T-helper 17 cell (primary cell): ENCODE data around the gene SMG1. TPM values are rescaled to one million over a fixed set of nuclear protein-coding genes. Genes with fewer than 3 reads are reported as not detected.
"Not testable (repeated sequence)": the region's sequence is repeated elsewhere in the genome, so short reads cannot be mapped to it uniquely, and the experiment has no call there.

Experiments used
- ATAC-seq: fragments of 150-1000 bp; cut with Tn5 transposase; 2 replicates; pipeline ENCODE4 v1.10.0; 2021; ENCODE audit warnings: mild to moderate bottlenecking, moderate library complexity
- DNase-seq, 3 donors: peaks; one replicate each; pipeline versions ENCODE4 v3.0.0 to v3.0.0-alpha.2; 2020 to 2021
- H3K9me3 ChIP-seq: one replicate; pipeline ENCODE4 v1.7.0; 2013; ENCODE audit warnings: low read length, mild to moderate bottlenecking; ENCODE audit not compliant: control insufficient read depth, poor library complexity, severe bottlenecking
- H3K27ac Mint-ChIP-seq: one replicate; pipeline ENCODE4 v1.8.0; 2022; ENCODE audit warnings: mild to moderate bottlenecking, moderate library complexity, mixed read lengths
- H3K27me3 Mint-ChIP-seq: one replicate; pipeline ENCODE4 v1.8.0; 2022; ENCODE audit warnings: mixed read lengths
- H3K36me3 Mint-ChIP-seq: one replicate; pipeline ENCODE4 v1.8.0; 2022; ENCODE audit warnings: low read depth, mixed read lengths
- H3K4me1 Mint-ChIP-seq: one replicate; pipeline ENCODE4 v1.8.0; 2022; ENCODE audit warnings: mild to moderate bottlenecking, mixed read lengths
- H3K4me3 Mint-ChIP-seq: one replicate; pipeline ENCODE4 v1.8.0; 2022; ENCODE audit warnings: mild to moderate bottlenecking, moderate library complexity, mixed read lengths
- total RNA-seq, 4 donors: library from RNA in 2 of 4; stranded (reverse) in 2 of 4; gene quantifications; one replicate each; pipeline ENCODE4 v1.2.3 and lab custom pipeline; 2022 to 2026

The SMG1 gene
- total RNA-seq (100 to 1,000 TPM; 177 to 192 TPM), total RNA-seq (lab: John Stamatoyannopoulos, UW) (336 to 343 reads per million in 2 donors)

DNA sequence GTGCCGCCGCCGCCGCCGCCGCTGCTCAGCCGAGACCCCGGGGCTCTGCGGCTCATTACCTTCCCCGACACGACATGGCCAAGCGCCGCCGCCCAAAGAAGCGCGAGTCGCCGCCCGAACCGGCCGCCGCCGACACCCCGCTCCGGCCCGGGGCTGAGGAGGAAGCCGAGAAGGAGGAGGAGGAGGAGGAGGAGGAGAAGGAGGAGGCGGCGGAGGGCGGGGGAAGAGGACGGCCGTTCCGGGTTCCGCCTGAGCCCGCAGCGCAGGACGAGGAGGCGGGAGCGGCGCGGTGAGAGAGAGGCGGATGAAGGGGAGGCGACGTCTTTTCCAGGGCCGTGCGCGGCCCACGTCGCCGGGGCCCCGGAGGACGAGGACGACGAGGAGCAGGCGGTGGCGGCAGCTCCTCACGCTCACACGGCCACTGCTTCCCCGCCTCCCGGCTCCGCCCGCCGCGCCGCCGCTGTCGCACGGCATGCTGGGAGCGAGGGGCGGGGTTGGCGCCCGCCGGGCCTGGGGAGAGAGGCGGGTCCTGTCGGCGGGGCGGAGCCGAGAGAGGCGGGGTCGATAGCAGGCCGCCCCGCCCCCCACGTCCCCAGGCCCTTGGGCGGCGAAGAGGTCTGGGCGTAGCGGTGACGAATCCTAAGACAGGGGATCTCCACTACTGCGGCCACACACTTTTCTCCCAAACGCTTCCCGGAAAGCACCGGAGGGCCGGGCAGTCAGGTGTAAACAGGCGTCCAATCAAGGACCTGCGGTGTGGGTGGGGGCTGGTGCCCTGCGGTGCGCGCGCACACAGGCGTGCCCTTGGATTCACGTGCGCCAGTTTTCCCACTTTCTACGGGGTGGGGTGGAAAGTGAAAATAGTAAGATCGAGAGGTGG, at the start of gene SMG1:
TSS of gene SMG1 (minus strand) at position 423 of the 880 bp plus-strand sequence. CDS start at position 56, 367 bp downstream.
- not testable (repeated sequence) for H3K9me3 ChIP-seq, H3K27me3 Mint-ChIP-seq, H3K36me3 Mint-ChIP-seq
- Mint-ChIP-seq H3K4me3 (peak within 1 kb of the TSS; percentile 94), H3K27ac (peak within 1 kb of the TSS; percentile 95), H3K4me1 (peaks cover 24% of the 10 kb centered on the region)
- ATAC-seq (peak; percentile 89), DNase-seq (peak; percentile 90 to 94 (median 92))

DNA sequence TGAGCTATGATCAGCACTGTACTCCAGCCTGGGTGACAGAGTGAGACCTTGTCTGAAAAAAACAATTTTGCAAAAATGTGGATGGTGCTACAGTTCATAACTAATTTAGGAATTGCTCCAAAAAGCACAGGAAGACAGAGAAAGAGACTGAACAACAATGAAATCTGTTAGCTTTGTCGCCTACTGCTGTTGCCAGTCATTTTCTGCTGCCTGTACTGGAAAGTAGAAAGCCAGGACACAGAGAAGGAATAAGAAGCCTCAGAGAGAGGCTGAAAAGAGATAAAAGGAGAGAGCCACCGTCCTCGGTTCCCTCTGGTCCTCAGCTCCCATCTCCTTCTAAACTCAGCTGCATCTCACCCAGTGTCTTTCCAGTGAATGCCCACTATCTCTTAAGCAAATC, 48.9 kb upstream of the SMG1 start:
- Mint-ChIP-seq H3K27me3 (peaks cover 30% of the 10 kb centered on the region), H3K36me3 (peaks cover 5% of the 10 kb centered on the region), H3K27ac (no peak overlapping the region), H3K4me3 (no peak overlapping the region), H3K4me1 (no peaks in the 10 kb centered on the region)
- no peak for ATAC-seq
- DNase-seq = no peak
- H3K9me3 ChIP-seq = no peaks in the 10 kb centered on the region

DNA sequence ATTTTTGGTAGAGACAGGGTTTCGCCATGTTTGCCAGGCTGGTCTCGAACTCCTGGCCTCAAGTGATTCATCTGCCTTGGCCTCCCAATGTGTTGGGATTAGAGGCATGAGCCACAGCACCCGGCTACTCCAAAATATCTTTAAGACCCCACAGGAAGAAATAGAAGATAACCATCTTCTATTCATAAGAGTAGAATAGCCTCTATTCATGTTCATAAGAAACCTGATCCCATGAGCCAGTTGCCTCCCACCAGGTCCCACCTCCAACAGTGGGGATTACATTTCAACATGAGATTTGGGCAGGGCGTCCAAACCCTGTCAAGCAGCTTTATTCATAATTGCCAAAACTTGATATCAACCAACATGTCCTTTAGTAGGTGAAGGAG, 43.6 kb upstream of the SMG1 start:
- no peak for ATAC-seq
- Mint-ChIP-seq H3K4me3 (no peak overlapping the region), H3K27me3 (no peaks in the 10 kb centered on the region), H3K27ac (no peak overlapping the region), H3K36me3 (no peaks in the 10 kb centered on the region), H3K4me1 (peaks cover 4% of the 10 kb centered on the region)
- no peak for DNase-seq
- no peaks in the 10 kb centered on the region for H3K9me3 ChIP-seq

DNA sequence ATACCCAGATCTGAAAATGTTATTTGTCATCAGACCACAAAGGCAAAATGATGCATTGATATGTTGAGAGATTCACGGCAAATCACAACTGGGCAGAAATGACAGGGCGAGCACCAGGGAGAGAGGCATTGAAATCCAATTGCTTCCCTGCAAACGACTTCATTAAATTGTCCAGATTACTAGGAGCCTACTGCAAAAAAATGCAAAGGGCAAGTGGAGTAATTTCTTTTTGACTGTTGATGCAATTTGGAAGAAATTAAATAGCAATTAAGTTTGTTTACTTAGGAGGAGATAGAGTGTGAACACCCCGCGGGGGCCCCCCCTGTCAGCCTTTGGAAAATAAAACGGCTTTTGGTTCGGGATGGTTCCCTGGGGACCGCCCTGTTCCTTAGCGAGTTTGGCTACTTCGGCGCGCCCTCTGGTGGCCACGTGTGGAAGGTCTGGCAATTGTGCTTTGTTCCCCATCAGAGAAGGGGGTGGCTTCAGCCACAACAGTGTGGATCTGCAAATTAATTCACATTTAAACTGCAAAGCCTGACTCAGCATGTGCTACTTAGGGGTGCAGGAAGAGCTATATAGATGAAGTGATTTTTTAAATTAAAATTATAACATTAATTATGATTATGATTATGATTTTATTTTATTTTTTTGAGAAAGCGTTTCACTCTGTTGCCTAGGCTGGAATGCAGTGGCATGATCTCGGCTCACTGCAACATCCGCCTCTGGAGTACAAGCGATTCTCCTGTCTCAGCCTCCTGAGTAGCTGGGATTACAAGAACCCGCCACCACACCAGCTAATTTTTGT, 43.0 kb upstream of the SMG1 start:
- Mint-ChIP-seq H3K27ac (peak overlapping the region; percentile 62), H3K27me3 (no peaks in the 10 kb centered on the region), H3K4me3 (no peak overlapping the region), H3K36me3 (no peaks in the 10 kb centered on the region), H3K4me1 (peaks cover 4% of the 10 kb centered on the region)
- ATAC-seq (peak; percentile 87), DNase-seq (peak; percentile 60 to 68 (median 64))
- no peaks in the 10 kb centered on the region for H3K9me3 ChIP-seq

DNA sequence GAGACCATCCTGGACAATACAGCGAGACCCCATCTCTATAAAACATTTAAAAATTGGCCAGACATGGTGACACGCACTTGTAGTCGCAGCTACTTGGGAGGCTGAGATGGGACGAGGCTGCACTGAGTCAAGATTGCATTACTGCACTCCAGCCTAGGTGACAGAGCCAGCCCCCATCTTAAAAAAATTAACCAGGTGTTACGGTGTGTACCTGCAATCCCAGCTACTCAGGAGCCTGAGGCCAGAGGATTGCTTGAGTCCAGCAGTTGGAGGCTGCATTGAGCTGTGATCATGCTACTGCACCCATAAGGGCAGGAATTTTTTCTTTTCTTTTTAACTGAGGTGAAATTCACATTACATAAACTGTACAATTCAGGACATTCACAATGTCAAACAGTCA, 40.6 kb upstream of the SMG1 start:
- peaks cover 6% of the 10 kb centered on the region for H3K4me1 Mint-ChIP-seq

DNA sequence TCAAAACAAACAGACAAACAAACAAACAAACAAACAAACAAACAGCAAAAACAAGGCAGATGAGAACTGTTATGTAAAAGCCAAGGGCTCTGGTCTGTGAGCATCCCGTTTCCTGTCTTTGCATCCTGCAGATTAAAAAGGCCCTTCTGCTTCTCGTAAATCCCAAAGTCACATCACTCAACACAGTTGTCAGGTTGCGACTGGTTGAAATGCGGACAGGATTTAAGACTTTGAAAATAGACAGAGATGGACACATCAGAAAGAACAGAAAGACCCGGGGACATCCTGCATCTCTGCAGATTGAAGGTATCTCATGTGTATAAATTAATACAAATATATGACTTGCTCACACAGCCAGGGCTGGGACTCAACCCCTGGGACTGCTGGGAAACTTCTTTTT, 39.3 kb upstream of the SMG1 start:
- H3K4me3 Mint-ChIP-seq = no peak overlapping the region
- no peak overlapping the region for H3K27ac Mint-ChIP-seq
- H3K27me3 Mint-ChIP-seq = peaks cover 4% of the 10 kb centered on the region
- no peak for DNase-seq
- peaks cover 10% of the 10 kb centered on the region for H3K4me1 Mint-ChIP-seq
- no peaks in the 10 kb centered on the region for H3K9me3 ChIP-seq
- no peak for ATAC-seq
- H3K36me3 Mint-ChIP-seq = no peaks in the 10 kb centered on the region

More for the DNA sequence above, 40.6 kb upstream of the SMG1 start:
- DNase-seq (no peak), ATAC-seq (no peak)
- H3K9me3 ChIP-seq = no peaks in the 10 kb centered on the region
- no peak overlapping the region for H3K4me3 Mint-ChIP-seq
- H3K36me3 Mint-ChIP-seq = no peaks in the 10 kb centered on the region
- H3K27me3 Mint-ChIP-seq = peaks cover under 1% of the 10 kb centered on the region
- no peak overlapping the region for H3K27ac Mint-ChIP-seq

DNA sequence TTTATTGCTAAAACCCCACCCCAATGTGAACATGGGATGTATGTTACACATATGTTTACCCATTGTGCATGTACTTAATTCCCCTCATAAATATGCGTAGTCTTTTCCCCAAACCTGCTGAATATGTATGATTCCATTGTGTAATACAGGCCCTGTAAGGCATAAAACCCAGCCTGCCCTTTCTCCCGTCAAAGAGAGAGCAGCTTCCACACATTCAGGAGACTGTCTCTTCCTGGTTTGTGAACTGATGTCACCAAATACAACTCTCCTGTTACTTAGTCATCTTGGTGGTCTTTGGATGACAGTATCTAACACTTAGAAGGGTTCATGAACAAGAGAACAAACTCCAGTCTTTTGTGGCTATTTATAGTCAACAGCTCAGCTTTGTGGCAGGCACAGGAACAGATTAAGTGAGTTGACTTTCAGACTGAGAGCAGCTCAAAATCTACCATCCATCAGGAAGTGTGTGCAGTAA, 32.9 kb upstream of the SMG1 start:
- no peaks in the 10 kb centered on the region for H3K36me3 Mint-ChIP-seq
- H3K4me3 Mint-ChIP-seq = no peak overlapping the region
- no peak for DNase-seq
- H3K27me3 Mint-ChIP-seq = peaks cover 4% of the 10 kb centered on the region
- no peaks in the 10 kb centered on the region for H3K9me3 ChIP-seq
- peaks cover 11% of the 10 kb centered on the region for H3K4me1 Mint-ChIP-seq
- no peak overlapping the region for H3K27ac Mint-ChIP-seq
- no peak for ATAC-seq

DNA sequence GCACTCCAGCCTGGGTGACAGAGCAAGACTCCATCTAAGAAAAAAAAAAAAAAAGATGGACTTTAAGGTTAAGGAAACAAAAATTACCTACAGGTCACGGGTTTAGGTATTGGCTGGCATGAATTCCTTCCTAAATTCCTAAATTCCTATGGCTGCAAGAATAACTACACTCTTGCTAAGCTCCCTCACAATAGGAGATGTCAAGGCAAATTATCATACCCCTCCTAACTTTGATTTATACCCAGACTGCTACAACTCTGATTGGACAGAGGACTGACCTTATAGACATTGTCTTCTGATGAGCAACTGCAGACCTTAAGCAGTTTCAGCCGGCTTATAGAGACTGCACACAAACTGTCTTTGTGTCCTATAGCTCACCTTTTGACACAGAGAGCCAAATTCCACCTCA, 32.4 kb upstream of the SMG1 start:
- H3K36me3 Mint-ChIP-seq = no peaks in the 10 kb centered on the region
- H3K4me1 Mint-ChIP-seq = peaks cover 11% of the 10 kb centered on the region
- H3K4me3 Mint-ChIP-seq = no peak overlapping the region
- H3K9me3 ChIP-seq = no peaks in the 10 kb centered on the region
- DNase-seq (no peak), ATAC-seq (no peak)
- no peak overlapping the region for H3K27ac Mint-ChIP-seq
- H3K27me3 Mint-ChIP-seq = peaks cover 4% of the 10 kb centered on the region

DNA sequence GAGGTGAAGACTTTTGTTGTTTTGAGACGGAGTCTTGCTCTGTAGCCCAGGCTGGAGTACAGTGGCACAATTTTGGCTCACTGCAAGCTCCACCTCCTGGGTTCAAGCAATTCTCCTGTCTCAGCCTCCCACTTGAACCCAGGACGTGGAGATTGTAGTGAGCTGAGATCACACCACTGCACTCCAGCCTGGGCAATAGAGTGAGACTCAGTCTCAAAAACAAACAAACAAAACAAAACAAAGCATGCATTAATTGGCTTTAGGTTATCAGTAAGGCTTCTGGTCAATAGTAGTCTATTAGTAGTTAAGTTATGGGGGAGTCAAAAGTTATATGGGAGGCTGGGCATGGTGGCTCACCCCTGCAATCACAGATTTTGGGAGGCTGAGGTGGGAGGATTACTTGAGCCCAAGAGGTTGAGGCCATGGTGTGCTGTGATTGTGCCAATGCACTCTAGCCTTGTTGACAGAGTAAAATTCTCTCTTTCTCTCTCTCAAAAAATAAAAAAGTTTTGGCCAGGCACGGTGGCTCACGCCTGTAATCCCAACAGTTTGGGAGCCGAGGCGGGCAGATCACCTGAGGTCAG, 30.5 kb upstream of the SMG1 start:
- not testable (repeated sequence) for H3K9me3 ChIP-seq, H3K27ac Mint-ChIP-seq, H3K4me1 Mint-ChIP-seq, DNase-seq, H3K36me3 Mint-ChIP-seq, H3K27me3 Mint-ChIP-seq, ATAC-seq
- peak overlapping the region; percentile 76 for H3K4me3 Mint-ChIP-seq

DNA sequence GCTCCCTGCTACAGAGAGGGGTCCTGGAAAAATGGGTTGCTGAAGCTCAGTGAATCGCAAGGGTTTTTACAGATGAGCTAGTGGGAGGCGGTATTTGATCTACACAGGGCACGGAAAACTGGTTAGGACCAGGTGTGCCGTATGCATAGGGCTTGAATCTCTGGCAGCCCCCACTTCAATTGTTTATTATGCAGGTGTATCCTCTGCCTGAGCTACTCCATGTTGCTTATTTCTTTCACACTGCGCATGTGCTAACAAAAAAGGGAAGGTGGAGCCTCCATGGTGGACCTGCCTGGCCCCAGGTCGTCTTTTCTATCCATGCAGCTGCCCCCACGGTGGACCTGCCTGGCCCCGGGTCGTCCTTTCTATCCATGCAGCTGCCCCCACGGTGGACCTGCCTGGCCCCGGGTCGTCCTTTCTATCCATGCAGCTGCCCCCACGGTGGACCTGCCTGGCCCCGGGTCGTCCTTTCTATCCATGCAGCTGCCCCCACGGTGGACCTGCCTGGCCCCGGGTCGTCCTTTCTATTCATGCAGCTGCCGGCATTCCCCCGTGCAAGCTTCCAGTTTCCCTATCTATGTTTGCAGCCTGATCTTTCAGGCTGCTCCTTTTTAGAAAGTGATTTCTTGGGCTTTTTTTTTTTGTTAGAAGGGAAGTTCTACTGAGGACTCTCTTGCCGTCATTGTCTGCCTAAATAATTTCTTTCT, 29.8 kb upstream of the SMG1 start:
- not testable (repeated sequence) for H3K27ac Mint-ChIP-seq, H3K4me1 Mint-ChIP-seq, H3K36me3 Mint-ChIP-seq, DNase-seq, H3K9me3 ChIP-seq, H3K27me3 Mint-ChIP-seq
- peak; percentile 51 for ATAC-seq
- peak overlapping the region; percentile 76 for H3K4me3 Mint-ChIP-seq

DNA sequence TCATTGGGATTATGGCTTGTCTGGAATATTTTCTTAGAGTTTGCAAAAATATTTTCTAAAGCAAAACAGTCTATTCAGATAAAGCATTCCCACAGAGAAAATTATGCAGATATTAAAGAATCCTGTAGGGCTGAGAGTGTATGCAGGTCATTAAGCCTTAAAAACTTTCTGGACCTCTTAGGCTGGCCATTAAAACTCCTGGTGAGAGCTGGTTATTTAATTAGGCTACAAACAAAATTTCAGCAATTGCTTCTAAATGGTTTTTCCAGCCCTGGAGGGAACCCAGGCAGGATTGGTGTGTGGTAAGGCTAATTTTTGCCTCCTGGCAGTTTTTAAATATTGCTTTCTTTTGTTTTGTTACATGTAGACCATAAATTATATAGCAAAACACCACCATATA, 27.3 kb upstream of the SMG1 start:
- peaks cover 7% of the 10 kb centered on the region for H3K4me1 Mint-ChIP-seq
- H3K27ac Mint-ChIP-seq = no peak overlapping the region
- H3K4me3 Mint-ChIP-seq = no peak overlapping the region
- no peak for DNase-seq
- no peaks in the 10 kb centered on the region for H3K36me3 Mint-ChIP-seq
- ATAC-seq = no peak
- H3K9me3 ChIP-seq = no peaks in the 10 kb centered on the region
- no peaks in the 10 kb centered on the region for H3K27me3 Mint-ChIP-seq

DNA sequence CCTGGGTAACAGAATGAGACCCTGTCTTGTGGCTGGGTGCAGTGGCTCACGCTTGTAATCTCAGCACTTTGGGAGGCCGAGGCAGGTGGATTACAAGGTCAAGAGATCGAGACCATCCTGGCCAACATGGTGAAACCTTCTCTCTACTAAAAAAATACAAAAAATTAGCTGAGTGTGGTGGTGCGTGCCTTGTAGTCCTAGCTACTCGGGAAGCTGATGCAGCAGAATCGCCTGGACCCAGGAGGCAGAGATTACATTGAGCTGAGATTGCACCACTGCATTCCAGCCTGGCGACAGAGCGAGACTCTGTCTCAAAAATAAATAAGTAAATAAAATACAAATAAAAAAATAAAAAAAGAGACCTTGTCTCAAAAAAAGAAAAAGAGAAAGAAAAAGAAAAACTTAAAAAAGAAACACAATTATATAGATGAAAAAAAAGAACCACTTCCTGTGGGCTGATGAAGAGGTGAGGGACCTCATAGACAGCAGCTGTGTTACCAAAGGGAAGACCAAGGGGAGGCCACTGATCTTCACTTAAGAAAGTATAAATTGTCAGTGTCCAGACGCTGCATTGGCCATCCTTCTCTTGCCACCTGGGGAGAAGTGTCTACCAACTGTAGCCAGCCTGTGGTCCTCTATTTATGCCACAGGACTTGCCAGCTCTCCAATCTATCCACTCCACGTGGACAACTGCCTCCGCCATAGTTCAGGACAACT, 24.4 kb upstream of the SMG1 start:
- Mint-ChIP-seq H3K27me3 (no peaks in the 10 kb centered on the region), H3K4me1 (peaks cover 7% of the 10 kb centered on the region), H3K27ac (no peak overlapping the region), H3K36me3 (no peaks in the 10 kb centered on the region), H3K4me3 (no peak overlapping the region)
- H3K9me3 ChIP-seq = no peaks in the 10 kb centered on the region
- DNase-seq (no peak), ATAC-seq (no peak)
